HS-5 (cell line): ENCODE measurements around the gene GALNTL6.

ENCODE experiments used
- DNase-seq: peaks from one replicate; pipeline ENCODE4 v3.0.0-alpha.2; 2012; ENCODE audit warnings: low read depth

GALNTL6 gene

GRCh38 chr4:173074501-173074946, 1261.3 kb downstream of the GALNTL6 start:
- peak; percentile 88 for DNase-seq

- peak; percentile 6 for DNase-seq
Observed at GRCh38 chr4:173076903-173077634, 1263.9 kb downstream of the GALNTL6 start.

- no peak for DNase-seq
Observed at GRCh38 chr4:173088144-173088543, 1274.9 kb downstream of the GALNTL6 start.
